ENCODE results near the gene KDM2A. TPM values are rescaled to one million over a fixed set of nuclear protein-coding genes. Genes with fewer than 3 reads are reported as not detected.

Gene KDM2A
- total and polyA plus RNA-seq, 2 donors: 27.4 to 42.0 TPM

GRCh38 chr11:67269401-67270255, 150.6 kb downstream of the KDM2A start:
- peak overlapping the region; percentile 95 to 99 for H3K27ac ChIP-seq (ENCODE audit: low read depth in 1 of 2, low read length in 1 of 2)
- H3K4me3 ChIP-seq (ENCODE audit: low read length in 2 of 2): peak overlapping the region; percentile 67 to 92
- H3K4me1 ChIP-seq (ENCODE audit: control insufficient read depth in 2 of 2, insufficient read depth in 2 of 2, low read length in 2 of 2): peaks cover 62 to 79% of the 10 kb centered on the region in 2 donors
- WGBS: 21% methylated on average over 15 of the region's 15 CpGs
- no peaks in the 10 kb centered on the region for H3K27me3 ChIP-seq (ENCODE audit: control insufficient read depth in 2 of 2, insufficient read depth in 1 of 2, low read length in 1 of 2)
- DNase-seq (ENCODE audit: low read depth in 6 of 9, low spot score in 9 of 9): no peak
- H3K36me3 ChIP-seq (ENCODE audit: control insufficient read depth in 2 of 2, insufficient read depth in 2 of 2, low read length in 1 of 2): peaks cover 34 to 62% of the 10 kb centered on the region in 2 donors
- H3K9me3 ChIP-seq (ENCODE audit: control insufficient read depth in 2 of 2, insufficient read depth in 1 of 2, low read length in 1 of 2): peaks cover 0 to 6% of the 10 kb centered on the region in 2 donors

- H3K4me1 ChIP-seq (ENCODE audit: control insufficient read depth in 2 of 2, insufficient read depth in 2 of 2, low read length in 2 of 2): peaks cover 71 to 87% of the 10 kb centered on the region in 2 donors
- 15% methylated on average over 28 of the region's 28 CpGs for WGBS
- peak overlapping the region; percentile 95 to 99 for H3K27ac ChIP-seq (ENCODE audit: low read depth in 1 of 2, low read length in 1 of 2)
- H3K4me3 ChIP-seq (ENCODE audit: low read length in 2 of 2): peak overlapping the region; percentile 67 to 92
- H3K27me3 ChIP-seq (ENCODE audit: control insufficient read depth in 2 of 2, insufficient read depth in 1 of 2, low read length in 1 of 2): no peaks in the 10 kb centered on the region
- peaks cover 42 to 71% of the 10 kb centered on the region in 2 donors for H3K36me3 ChIP-seq (ENCODE audit: control insufficient read depth in 2 of 2, insufficient read depth in 2 of 2, low read length in 1 of 2)
- peak in 1 of 9 donors; percentile 71 for DNase-seq (ENCODE audit: low read depth in 6 of 9, low spot score in 9 of 9)
- H3K9me3 ChIP-seq (ENCODE audit: control insufficient read depth in 2 of 2, insufficient read depth in 1 of 2, low read length in 1 of 2): peaks cover 0 to 6% of the 10 kb centered on the region in 2 donors
Measured at GRCh38 chr11:67270256-67271204, 151.5 kb downstream of the KDM2A start.

GRCh38 chr11:67271205-67271540, 152.1 kb downstream of the KDM2A start:
- Histone ChIP-seq H3K4me1 (ENCODE audit: control insufficient read depth in 2 of 2, insufficient read depth in 2 of 2, low read length in 2 of 2) (peaks cover 72 to 87% of the 10 kb centered on the region in 2 donors), H3K36me3 (ENCODE audit: control insufficient read depth in 2 of 2, insufficient read depth in 2 of 2, low read length in 1 of 2) (peaks cover 45 to 78% of the 10 kb centered on the region in 2 donors), H3K27me3 (ENCODE audit: control insufficient read depth in 2 of 2, insufficient read depth in 1 of 2, low read length in 1 of 2) (no peaks in the 10 kb centered on the region), H3K27ac (ENCODE audit: low read depth in 1 of 2, low read length in 1 of 2) (peak overlapping the region; percentile 95 to 99), H3K4me3 (ENCODE audit: low read length in 2 of 2) (peak overlapping the region; percentile 67 to 92), H3K9me3 (ENCODE audit: control insufficient read depth in 2 of 2, insufficient read depth in 1 of 2, low read length in 1 of 2) (peaks cover 0 to 6% of the 10 kb centered on the region in 2 donors)
- peak in 1 of 9 donors; percentile 57 for DNase-seq (ENCODE audit: low read depth in 6 of 9, low spot score in 9 of 9)
- WGBS: 38% methylated on average over 5 of the region's 5 CpGs

- H3K9me3 ChIP-seq (ENCODE audit: control insufficient read depth in 2 of 2, insufficient read depth in 1 of 2, low read length in 1 of 2): peaks cover 0 to 6% of the 10 kb centered on the region in 2 donors
- H3K4me1 ChIP-seq (ENCODE audit: control insufficient read depth in 2 of 2, insufficient read depth in 2 of 2, low read length in 2 of 2): peaks cover 77 to 92% of the 10 kb centered on the region in 2 donors
- peak in 1 of 9 donors; percentile 67 for DNase-seq (ENCODE audit: low read depth in 6 of 9, low spot score in 9 of 9)
- peaks cover 45 to 82% of the 10 kb centered on the region in 2 donors for H3K36me3 ChIP-seq (ENCODE audit: control insufficient read depth in 2 of 2, insufficient read depth in 2 of 2, low read length in 1 of 2)
- H3K27me3 ChIP-seq (ENCODE audit: control insufficient read depth in 2 of 2, insufficient read depth in 1 of 2, low read length in 1 of 2): no peaks in the 10 kb centered on the region
- peak overlapping the region; percentile 67 to 92 for H3K4me3 ChIP-seq (ENCODE audit: low read length in 2 of 2)
- H3K27ac ChIP-seq (ENCODE audit: low read depth in 1 of 2, low read length in 1 of 2): peak overlapping the region; percentile 95 to 99
- WGBS: 18% methylated on average over 19 of the region's 19 CpGs
Measured at GRCh38 chr11:67271541-67272284, 152.7 kb downstream of the KDM2A start.

GRCh38 chr11:67272327-67273259, 153.5 kb downstream of the KDM2A start:
- H3K4me1 ChIP-seq (ENCODE audit: control insufficient read depth in 2 of 2, insufficient read depth in 2 of 2, low read length in 2 of 2): peaks cover 84 to 100% of the 10 kb centered on the region in 2 donors
- peak overlapping the region; percentile 34 to 67 for H3K4me3 ChIP-seq (ENCODE audit: low read length in 2 of 2)
- peaks cover 45 to 89% of the 10 kb centered on the region in 2 donors for H3K36me3 ChIP-seq (ENCODE audit: control insufficient read depth in 2 of 2, insufficient read depth in 2 of 2, low read length in 1 of 2)
- no peaks in the 10 kb centered on the region for H3K27me3 ChIP-seq (ENCODE audit: control insufficient read depth in 2 of 2, insufficient read depth in 1 of 2, low read length in 1 of 2)
- WGBS: 69% methylated on average over 23 of the region's 23 CpGs
- H3K27ac ChIP-seq (ENCODE audit: low read depth in 1 of 2, low read length in 1 of 2): peak overlapping the region; percentile 95 to 99
- H3K9me3 ChIP-seq (ENCODE audit: control insufficient read depth in 2 of 2, insufficient read depth in 1 of 2, low read length in 1 of 2): peaks cover 0 to 5% of the 10 kb centered on the region in 2 donors
- peak in 1 of 9 donors; percentile 69 for DNase-seq (ENCODE audit: low read depth in 6 of 9, low spot score in 9 of 9)

- H3K4me1 ChIP-seq (ENCODE audit: control insufficient read depth in 2 of 2, insufficient read depth in 2 of 2, low read length in 2 of 2): peaks cover 90 to 100% of the 10 kb centered on the region in 2 donors
- peak overlapping the region; percentile 95 to 99 for H3K27ac ChIP-seq (ENCODE audit: low read depth in 1 of 2, low read length in 1 of 2)
- H3K36me3 ChIP-seq (ENCODE audit: control insufficient read depth in 2 of 2, insufficient read depth in 2 of 2, low read length in 1 of 2): peaks cover 41 to 89% of the 10 kb centered on the region in 2 donors
- WGBS: 74% methylated on average over 14 of the region's 14 CpGs
- no peak for DNase-seq (ENCODE audit: low read depth in 6 of 9, low spot score in 9 of 9)
- H3K9me3 ChIP-seq (ENCODE audit: control insufficient read depth in 2 of 2, insufficient read depth in 1 of 2, low read length in 1 of 2): peaks cover 0 to 5% of the 10 kb centered on the region in 2 donors
- H3K27me3 ChIP-seq (ENCODE audit: control insufficient read depth in 2 of 2, insufficient read depth in 1 of 2, low read length in 1 of 2): no peaks in the 10 kb centered on the region
- no peak overlapping the region for H3K4me3 ChIP-seq (ENCODE audit: low read length in 2 of 2)
Measured at GRCh38 chr11:67273260-67273990, 154.4 kb downstream of the KDM2A start.

- 77% methylated on average over 35 of the region's 35 CpGs for WGBS
- H3K9me3 ChIP-seq (ENCODE audit: control insufficient read depth in 2 of 2, insufficient read depth in 1 of 2, low read length in 1 of 2): peaks cover 0 to 5% of the 10 kb centered on the region in 2 donors
- peaks cover 41 to 91% of the 10 kb centered on the region in 2 donors for H3K36me3 ChIP-seq (ENCODE audit: control insufficient read depth in 2 of 2, insufficient read depth in 2 of 2, low read length in 1 of 2)
- peak overlapping the region; percentile 78 to 99 for H3K27ac ChIP-seq (ENCODE audit: low read depth in 1 of 2, low read length in 1 of 2)
- H3K27me3 ChIP-seq (ENCODE audit: control insufficient read depth in 2 of 2, insufficient read depth in 1 of 2, low read length in 1 of 2): no peaks in the 10 kb centered on the region
- DNase-seq (ENCODE audit: low read depth in 6 of 9, low spot score in 9 of 9): no peak
- no peak overlapping the region for H3K4me3 ChIP-seq (ENCODE audit: low read length in 2 of 2)
- H3K4me1 ChIP-seq (ENCODE audit: control insufficient read depth in 2 of 2, insufficient read depth in 2 of 2, low read length in 2 of 2): peaks cover 87 to 100% of the 10 kb centered on the region in 2 donors
Measured at GRCh38 chr11:67274768-67275605, 155.9 kb downstream of the KDM2A start.

Data from thymus (tissue), 11 donors.